GM12878 (cell line): ENCODE measurements around the gene TMEM59.

Experiments used
- BRCA1 ChIP-seq: IDR thresholded peaks from 2 replicates; pipeline ENCODE4 v1.6.1; 2011; ENCODE audit warnings: low read depth, low read length, improper control_type of control experiment
- CEBPB ChIP-seq, 2 experiments: fragments of 150-350 bp in 1 of 2; IDR thresholded peaks; 2 replicates each; pipeline ENCODE4 v1.6.1; 2012 to 2014; ENCODE audit warnings: low read depth in 2 of 2, low read length in 2 of 2, borderline replicate concordance in 1 of 2, inconsistent platforms in 1 of 2
- EZH2 ChIP-seq: IDR thresholded peaks from 2 replicates; pipeline ENCODE4 v1.6.1; 2012; ENCODE audit warnings: low read depth, mild to moderate bottlenecking, control low read depth, inconsistent platforms, low read length, borderline replicate concordance; ENCODE audit not compliant: control insufficient read depth
- RCOR1 ChIP-seq: conservative IDR thresholded peaks from 2 replicates; pipeline ENCODE4 v1.6.1; 2012; ENCODE audit warnings: low read depth, low read length, improper control_type of control experiment
- TF ChIP-seq, protein P1 (sequence below), 3 experiments: IDR thresholded peaks in 2 of 3; conservative IDR thresholded peaks in 1 of 3; 2 replicates each; pipeline ENCODE4 v1.5.1; 2011; ENCODE audit warnings: low read depth in 3 of 3, low read length in 3 of 3, mild to moderate bottlenecking in 3 of 3, control low read depth in 2 of 3, moderate library complexity in 2 of 3, inconsistent platforms in 1 of 3, mixed read lengths in 1 of 3; ENCODE audit not compliant: control insufficient read depth in 2 of 3, insufficient read depth in 1 of 3; ENCODE audit errors: extremely low read depth in 1 of 3

DNA sequence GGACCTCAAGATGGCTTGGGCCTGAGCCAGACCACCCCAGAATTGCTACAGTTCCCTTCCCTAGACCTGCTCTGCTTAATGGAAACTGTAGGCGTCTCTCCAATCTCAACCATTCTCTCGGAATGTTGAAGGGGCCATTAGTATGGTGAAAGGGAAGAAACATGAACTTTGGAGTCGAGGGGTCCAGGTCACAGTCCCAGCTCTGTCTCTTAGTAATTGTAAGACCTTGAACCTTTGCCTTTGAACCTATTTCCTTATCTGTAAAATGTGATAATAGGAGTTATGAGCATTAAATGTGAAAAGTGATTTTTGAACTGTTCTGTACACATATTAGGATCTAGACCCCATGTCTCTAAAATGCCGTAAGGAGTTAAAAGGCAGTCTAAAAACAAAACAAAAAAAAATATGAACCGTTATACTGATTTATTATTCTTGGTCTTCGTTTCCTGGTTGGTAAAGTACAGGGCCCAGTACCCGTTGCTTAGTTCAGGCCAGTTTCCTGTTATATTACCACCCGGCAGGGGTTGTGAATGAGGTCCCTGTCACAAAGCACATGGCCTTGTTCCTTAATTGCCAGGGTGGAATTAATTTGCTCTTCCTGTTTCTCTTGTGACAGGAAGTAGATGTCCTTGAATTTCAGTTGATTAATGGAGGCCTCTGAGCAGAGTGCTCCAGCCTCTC is 42.7 kb upstream of the TMEM59 start:
- TF ChIP-seq RCOR1 (no peak), BRCA1 (no peak), EZH2 (no peak), CEBPB (IDR thresholded peaks at IDR 0.05; ENCODE audit: borderline replicate concordance in 1 of 2, low read depth in 2 of 2, low read length in 2 of 2) (no peak)
- TF ChIP-seq, protein P1, sequence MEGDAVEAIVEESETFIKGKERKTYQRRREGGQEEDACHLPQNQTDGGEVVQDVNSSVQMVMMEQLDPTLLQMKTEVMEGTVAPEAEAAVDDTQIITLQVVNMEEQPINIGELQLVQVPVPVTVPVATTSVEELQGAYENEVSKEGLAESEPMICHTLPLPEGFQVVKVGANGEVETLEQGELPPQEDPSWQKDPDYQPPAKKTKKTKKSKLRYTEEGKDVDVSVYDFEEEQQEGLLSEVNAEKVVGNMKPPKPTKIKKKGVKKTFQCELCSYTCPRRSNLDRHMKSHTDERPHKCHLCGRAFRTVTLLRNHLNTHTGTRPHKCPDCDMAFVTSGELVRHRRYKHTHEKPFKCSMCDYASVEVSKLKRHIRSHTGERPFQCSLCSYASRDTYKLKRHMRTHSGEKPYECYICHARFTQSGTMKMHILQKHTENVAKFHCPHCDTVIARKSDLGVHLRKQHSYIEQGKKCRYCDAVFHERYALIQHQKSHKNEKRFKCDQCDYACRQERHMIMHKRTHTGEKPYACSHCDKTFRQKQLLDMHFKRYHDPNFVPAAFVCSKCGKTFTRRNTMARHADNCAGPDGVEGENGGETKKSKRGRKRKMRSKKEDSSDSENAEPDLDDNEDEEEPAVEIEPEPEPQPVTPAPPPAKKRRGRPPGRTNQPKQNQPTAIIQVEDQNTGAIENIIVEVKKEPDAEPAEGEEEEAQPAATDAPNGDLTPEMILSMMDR (IDR thresholded peaks at IDR 0.05 in 2 of 3, conservative IDR thresholded peaks at IDR 0.05 in 1 of 3; ENCODE audit: control insufficient read depth in 2 of 3, extremely low read depth in 1 of 3, insufficient read depth in 1 of 3, low read depth in 3 of 3, low read length in 3 of 3): no peak
